HL-60/S4 (cell line): Measurements from ENCODE around the gene ADGRD1.

Experiments used
- in situ Hi-C: fragments of 300-500 bp; cut with MboI; formaldehyde crosslinking; loops from 2 replicates; pipeline ENCODE4 v1.14.3; 2022; ENCODE audit warnings: low sequenced_read_pairs

The ADGRD1 gene

GRCh38 chr12:131112700-131113290, 159.1 kb downstream of the ADGRD1 start:
- in situ Hi-C loops: loop anchor here (25.0 kb wide), 1 partner anchor 200 kb away; no protein-coding TSS in a partner anchor

- in situ Hi-C loops: loop anchor here (25.0 kb wide), 1 partner anchor 201 kb away; no protein-coding TSS in a partner anchor
These were observed 160.0 kb downstream of the ADGRD1 start for GRCh38 chr12:131113568-131114270.

- in situ Hi-C loops: loop anchor here (25.0 kb wide), 1 partner anchor 202 kb away; no protein-coding TSS in a partner anchor
These were observed 160.6 kb downstream of the ADGRD1 start for GRCh38 chr12:131114271-131114670.

DNA sequence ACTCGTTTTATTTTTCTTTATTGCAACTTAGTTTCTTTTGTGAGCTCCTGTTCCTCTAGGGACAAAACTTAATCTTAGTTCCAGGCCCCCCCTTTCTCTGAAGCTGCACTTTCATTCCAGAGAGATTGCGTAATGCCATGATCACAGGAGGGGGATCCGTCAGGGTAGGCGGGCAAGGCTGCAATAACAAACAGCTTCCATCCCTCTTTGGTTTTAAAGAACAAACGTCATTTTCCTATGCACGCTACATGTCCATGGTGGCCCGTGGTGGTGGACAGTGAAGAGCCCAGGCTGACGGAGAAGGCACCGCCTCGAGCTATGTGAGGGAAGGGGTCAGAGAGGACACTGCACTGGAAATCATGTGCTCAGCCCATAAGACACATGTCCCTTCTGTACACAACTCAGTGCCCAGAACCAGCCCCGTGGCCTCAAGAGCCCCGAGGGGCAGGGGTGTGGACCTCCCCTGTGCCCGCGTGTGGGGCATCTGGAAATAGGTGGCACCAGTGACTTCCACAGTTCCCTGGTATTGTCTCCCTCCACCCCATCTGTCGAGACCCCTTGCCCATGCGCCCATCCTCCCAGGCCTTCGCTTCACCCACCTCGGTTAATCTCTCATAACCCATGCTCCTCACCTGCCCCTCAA, 161.4 kb downstream of the ADGRD1 start:
- in situ Hi-C loops: loop anchor here (25.0 kb wide), 1 partner anchor 203 kb away; no protein-coding TSS in a partner anchor

GRCh38 chr12:131115766-131116467, 162.2 kb downstream of the ADGRD1 start:
- in situ Hi-C loops: loop anchor here (25.0 kb wide), 1 partner anchor 204 kb away; no protein-coding TSS in a partner anchor

GRCh38 chr12:131116468-131117117, 162.9 kb downstream of the ADGRD1 start:
- in situ Hi-C loops: loop anchor here (25.0 kb wide), 1 partner anchor 204 kb away; no protein-coding TSS in a partner anchor

DNA sequence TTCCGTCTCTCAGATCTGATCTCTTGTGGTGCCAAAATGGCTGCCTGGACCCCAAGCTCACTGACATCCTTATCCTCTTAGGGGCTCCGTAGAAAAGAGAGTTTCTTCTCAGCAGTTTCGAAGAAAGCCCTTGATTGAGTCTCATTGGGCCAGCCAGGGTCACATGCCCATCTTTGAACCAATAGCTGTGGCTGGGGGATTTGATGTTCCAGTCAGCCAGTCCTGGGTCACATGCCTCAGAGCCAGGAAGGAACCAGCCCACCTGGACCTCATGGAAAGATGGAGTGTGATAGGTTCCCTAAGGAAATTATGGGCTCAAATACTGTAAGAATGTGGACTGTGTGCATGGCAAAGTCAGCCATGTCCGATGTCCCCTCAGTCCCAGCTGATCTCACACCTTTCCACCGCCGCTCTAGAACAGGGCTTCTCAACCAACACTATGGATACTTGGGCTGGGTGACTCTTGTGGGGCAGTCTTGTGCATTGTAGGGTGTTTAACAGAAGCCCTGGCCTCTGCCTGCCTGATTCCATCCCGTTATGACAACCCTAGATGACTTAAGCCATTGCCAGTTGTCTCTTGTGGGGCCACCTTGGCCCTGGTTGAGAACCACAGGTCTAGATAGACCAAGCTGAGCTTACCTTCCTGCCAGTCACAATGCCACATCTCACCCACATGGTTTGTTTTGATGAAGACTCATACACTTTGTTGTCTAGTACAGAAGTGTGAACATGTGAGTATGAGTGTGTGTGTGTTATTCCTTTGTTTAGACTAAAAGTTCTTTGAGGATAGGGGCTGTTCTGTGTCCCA, 163.9 kb downstream of the ADGRD1 start:
- in situ Hi-C loops: loop anchor here (25.0 kb wide), 1 partner anchor 205 kb away; no protein-coding TSS in a partner anchor

- in situ Hi-C loops: loop anchor here (25.0 kb wide), 1 partner anchor 206 kb away; no protein-coding TSS in a partner anchor
These were observed 164.7 kb downstream of the ADGRD1 start for GRCh38 chr12:131118371-131118770.

GRCh38 chr12:131119345-131119744, 165.6 kb downstream of the ADGRD1 start:
- in situ Hi-C loops: loop anchor here (25.0 kb wide), 1 partner anchor 207 kb away; no protein-coding TSS in a partner anchor

DNA sequence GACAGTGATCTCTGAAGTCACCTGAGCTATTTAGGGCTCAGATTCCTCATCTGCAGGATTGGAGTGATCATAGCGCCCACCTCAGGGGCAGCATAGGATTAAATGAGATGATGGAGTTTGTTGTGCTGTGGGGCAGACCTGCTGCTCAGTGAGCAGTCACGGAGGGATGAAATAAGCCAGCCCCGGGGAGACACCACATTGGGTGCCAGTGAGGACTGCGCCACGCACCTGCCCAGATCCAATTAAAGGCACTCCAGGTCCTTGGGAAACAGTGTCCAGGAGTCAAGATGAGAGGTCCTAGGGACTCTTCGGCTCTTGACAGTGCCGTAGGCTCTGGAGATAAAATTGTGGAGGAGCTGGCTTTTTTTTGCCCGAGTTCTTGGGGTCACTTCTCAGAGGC, 166.2 kb downstream of the ADGRD1 start:
- in situ Hi-C loops: loop anchor here (25.0 kb wide), 1 partner anchor 208 kb away; no protein-coding TSS in a partner anchor

GRCh38 chr12:131120831-131121271, 167.1 kb downstream of the ADGRD1 start:
- in situ Hi-C loops: loop anchor here (25.0 kb wide), 1 partner anchor 209 kb away; no protein-coding TSS in a partner anchor

DNA sequence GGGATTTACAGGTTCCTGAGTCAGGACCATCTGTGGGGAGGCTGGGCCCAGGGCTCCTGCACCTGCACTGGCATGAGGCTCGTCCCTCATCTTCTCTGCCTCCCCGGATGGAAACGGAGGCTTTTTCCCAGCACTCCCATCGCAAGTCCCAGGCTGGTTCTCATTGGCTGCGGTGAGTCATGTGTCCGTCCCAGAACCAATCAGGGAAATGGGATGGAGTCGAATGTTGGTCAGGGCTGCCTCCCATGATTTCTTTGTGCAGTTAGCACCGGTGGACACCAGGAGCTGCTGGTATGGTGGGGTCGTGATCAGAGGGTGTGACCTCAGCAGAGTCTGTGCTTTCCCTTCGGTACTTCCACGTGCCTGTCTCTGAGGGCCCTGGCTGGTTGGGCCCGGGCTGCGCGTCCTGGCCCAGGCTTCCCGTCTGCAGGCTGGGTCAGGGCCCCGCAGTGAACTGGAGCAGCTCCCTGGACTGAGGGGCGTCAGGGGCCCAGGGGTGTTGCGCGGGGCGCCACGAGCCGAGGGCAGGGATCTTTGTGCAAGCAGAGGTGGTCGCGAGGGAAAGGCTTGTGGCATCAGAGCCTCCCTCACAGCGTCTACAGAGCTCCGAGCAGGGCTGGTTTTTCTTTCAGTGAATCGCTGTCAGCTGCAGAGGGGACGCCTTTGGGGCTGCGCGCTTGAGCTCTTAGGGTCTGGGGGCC, 168.1 kb downstream of the ADGRD1 start:
- in situ Hi-C loops: loop anchor here (25.0 kb wide), 1 partner anchor 210 kb away; no protein-coding TSS in a partner anchor

DNA sequence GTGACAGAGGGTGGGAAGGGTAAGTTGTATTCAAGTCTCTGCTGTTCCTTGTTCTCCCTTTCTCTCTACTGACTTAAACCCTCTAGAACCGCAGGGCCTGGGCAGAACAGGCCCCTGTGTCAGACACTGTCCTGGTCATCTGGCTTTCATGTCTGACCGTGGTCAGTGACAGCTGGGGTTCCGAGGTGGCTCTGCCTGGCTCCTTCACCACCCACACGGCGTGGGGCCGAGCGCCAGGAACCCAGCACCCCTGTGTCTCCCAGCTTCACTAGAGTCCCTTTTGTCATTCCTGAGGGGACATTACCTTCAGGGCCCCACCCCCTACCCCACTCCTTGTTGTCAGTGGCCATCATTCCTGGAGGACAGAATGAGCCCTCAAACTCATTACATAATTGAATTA, 168.9 kb downstream of the ADGRD1 start:
- in situ Hi-C loops: loop anchor here (25.0 kb wide), 1 partner anchor 210 kb away; no protein-coding TSS in a partner anchor

DNA sequence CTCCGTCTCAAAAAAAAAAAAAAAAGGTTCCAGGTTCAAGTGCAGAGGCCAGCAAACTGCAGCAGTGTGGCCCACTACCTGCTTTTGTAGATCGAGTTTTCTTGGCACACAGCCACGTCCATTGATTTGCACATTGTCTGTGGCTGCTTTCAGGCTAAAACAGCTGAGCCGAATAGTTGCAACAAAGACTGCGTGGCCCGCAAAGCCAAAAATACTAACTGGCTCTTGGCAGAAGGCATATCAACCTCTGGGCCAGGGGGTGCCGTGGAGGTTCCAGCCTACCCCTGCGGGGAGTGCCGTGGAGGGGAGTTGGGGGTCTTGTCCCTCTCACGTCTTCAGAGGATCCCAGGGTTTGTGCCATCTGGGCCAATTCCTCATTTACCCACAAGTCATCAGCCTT, 170.1 kb downstream of the ADGRD1 start:
- in situ Hi-C loops: loop anchor here (25.0 kb wide), 1 partner anchor 212 kb away; no protein-coding TSS in a partner anchor

GRCh38 chr12:131124487-131125280, 171.0 kb downstream of the ADGRD1 start:
- in situ Hi-C loops: loop anchor here (25.0 kb wide), 1 partner anchor 212 kb away; no protein-coding TSS in a partner anchor

DNA sequence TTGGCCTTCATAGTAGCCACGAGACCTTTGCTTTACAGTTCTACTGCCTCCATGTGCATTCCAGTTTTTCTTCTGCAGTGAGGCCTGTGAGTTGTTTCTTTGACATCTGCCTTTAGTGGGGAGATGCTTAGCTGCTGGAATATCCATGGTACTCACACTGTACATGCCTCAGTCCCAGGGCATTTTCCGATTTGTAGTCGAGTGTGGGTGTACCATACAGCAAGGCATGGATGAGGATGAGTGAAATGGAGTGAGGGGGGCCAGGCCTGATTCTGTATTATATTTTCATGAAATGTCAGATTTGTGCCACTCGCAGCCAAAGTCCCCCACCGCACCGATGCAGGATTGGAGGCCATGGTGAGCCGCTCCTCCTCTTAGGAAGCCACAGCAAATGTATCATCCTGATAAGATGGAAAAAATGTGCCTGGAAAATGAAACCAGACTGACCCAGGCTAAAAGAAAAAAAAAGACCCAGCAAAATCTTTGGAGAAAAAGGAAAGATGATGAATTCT, 173.0 kb downstream of the ADGRD1 start:
- in situ Hi-C loops: no loop called here

DNA sequence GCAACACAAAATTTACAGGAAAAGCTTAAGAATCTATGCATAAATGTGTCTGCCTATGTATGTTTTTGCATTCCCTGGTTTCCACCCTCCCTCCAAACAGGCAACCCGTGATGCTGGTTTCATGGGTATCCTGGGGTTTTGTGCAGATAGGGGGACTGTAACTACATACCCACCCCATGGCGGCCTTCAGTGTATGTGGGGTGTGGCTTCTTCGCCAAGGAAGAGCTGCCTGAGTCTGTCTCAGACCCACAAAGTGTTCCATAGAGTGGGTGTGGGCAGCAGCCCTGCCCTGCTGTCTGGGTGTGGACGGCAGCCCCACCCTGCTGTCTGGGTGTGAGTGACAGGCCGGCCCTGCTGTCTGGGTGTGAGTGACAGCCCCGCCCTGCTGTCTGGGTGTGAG, 174.8 kb downstream of the ADGRD1 start:
- in situ Hi-C loops: no loop called here
